ENCODE measurements around the gene FKBP4.
"Not testable (repeated sequence)": the region's sequence is repeated elsewhere in the genome, so short reads cannot be mapped to it uniquely, and the experiment has no call there.

The FKBP4 gene

DNA sequence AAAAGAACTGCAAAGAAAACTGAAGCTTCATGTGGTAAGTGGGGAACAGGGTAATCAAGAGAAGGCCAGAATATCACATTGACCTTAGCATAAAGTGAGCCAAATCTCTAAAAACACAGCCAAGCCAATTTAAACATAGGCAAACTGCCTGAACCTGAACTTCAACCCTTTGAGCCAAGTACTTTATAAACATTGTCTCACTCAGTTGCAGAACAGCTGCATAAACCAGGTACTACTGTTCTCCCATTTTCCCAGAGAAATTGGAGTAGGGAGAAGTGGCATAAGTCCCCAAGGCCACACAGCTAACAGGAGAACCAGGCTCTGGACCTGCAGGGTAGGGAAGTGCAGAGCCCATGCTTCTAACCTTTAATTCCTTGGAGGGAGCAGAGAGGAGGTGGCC lies 30.4 kb upstream of the FKBP4 start:
- Histone ChIP-seq H3K27ac (ENCODE audit: low read length) (no peak overlapping the region), H3K27me3 (ENCODE audit: control insufficient read depth, insufficient read depth, low read length) (no peaks in the 10 kb centered on the region), H3K9me3 (ENCODE audit: control insufficient read depth, low read depth, low read length) (no peaks in the 10 kb centered on the region)

GRCh38 chr12:2765052-2765451 lies 29.7 kb upstream of the FKBP4 start:
- no peaks in the 10 kb centered on the region for H3K27me3 ChIP-seq (ENCODE audit: control insufficient read depth, insufficient read depth, low read length)
- H3K27ac ChIP-seq (ENCODE audit: low read length), result no peak overlapping the region
- no peak overlapping the region for H3K9ac ChIP-seq (ENCODE audit: low read length)
- H3K36me3 ChIP-seq (ENCODE audit: control insufficient read depth, low read depth, low read length), result no peaks in the 10 kb centered on the region
- no peak overlapping the region for H3K4me3 ChIP-seq (ENCODE audit: low read length)
- no peaks in the 10 kb centered on the region for H3K9me3 ChIP-seq (ENCODE audit: control insufficient read depth, low read depth, low read length)
- no peaks in the 10 kb centered on the region for H3K4me1 ChIP-seq (ENCODE audit: control insufficient read depth, low read depth, low read length)

More for the DNA sequence above, 30.4 kb upstream of the FKBP4 start:
- no peak overlapping the region for H3K9ac ChIP-seq (ENCODE audit: low read length)
- no peaks in the 10 kb centered on the region for H3K36me3 ChIP-seq (ENCODE audit: control insufficient read depth, low read depth, low read length)
- no peaks in the 10 kb centered on the region for H3K4me1 ChIP-seq (ENCODE audit: control insufficient read depth, low read depth, low read length)
- H3K4me3 ChIP-seq (ENCODE audit: low read length), result no peak overlapping the region

- Histone ChIP-seq H3K4me1 (ENCODE audit: control insufficient read depth, low read depth, low read length) (no peaks in the 10 kb centered on the region), H3K9me3 (ENCODE audit: control insufficient read depth, low read depth, low read length) (no peaks in the 10 kb centered on the region), H3K27me3 (ENCODE audit: control insufficient read depth, insufficient read depth, low read length) (no peaks in the 10 kb centered on the region), H3K9ac (ENCODE audit: low read length) (no peak overlapping the region), H3K4me3 (ENCODE audit: low read length) (no peak overlapping the region), H3K27ac (ENCODE audit: low read length) (no peak overlapping the region), H3K36me3 (ENCODE audit: control insufficient read depth, low read depth, low read length) (no peaks in the 10 kb centered on the region)
Observed at GRCh38 chr12:2765608-2766007, 29.2 kb upstream of the FKBP4 start.

DNA sequence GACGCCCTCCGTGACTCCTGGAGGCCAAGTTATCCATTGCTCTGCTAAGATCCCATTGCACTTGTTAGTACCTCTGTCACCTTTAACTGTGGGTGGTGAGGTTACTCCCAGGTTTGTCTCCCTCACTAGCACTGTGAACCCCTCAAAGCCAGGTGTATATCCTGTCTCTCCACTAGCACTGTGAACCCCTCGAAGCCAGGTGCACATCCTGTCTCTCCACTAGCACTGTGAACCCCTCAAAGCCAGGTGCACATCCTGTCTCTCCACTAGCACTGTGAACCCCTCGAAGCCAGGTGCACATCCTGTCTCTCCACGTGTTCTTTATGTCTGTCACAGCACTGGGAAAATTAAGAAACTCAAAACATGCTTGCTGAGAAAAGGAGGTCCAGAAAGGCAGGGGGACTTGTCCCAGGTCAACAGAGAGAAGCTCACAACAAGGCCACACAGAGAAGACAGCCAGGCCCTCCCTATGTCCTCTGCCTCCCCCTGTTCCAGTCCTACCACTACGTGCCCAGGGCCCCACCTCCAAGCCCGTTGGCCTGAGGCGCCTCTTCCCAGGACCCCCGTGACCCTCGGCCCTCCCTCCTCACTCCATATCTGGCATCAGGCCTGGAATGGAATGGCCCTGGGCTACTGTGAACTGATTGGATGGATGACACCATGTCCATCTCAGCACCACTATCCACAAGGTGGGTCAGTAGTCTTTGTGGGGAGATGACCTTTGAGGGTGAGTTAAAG lies 26.4 kb upstream of the FKBP4 start:
- no peak overlapping the region for H3K4me3 ChIP-seq (ENCODE audit: low read length)
- no peaks in the 10 kb centered on the region for H3K9me3 ChIP-seq (ENCODE audit: control insufficient read depth, low read depth, low read length)
- H3K4me1 ChIP-seq (ENCODE audit: control insufficient read depth, low read depth, low read length), result no peaks in the 10 kb centered on the region
- H3K27ac ChIP-seq (ENCODE audit: low read length), result no peak overlapping the region
- H3K9ac ChIP-seq (ENCODE audit: low read length), result no peak overlapping the region
- H3K27me3 ChIP-seq (ENCODE audit: control insufficient read depth, insufficient read depth, low read length), result no peaks in the 10 kb centered on the region
- no peaks in the 10 kb centered on the region for H3K36me3 ChIP-seq (ENCODE audit: control insufficient read depth, low read depth, low read length)

DNA sequence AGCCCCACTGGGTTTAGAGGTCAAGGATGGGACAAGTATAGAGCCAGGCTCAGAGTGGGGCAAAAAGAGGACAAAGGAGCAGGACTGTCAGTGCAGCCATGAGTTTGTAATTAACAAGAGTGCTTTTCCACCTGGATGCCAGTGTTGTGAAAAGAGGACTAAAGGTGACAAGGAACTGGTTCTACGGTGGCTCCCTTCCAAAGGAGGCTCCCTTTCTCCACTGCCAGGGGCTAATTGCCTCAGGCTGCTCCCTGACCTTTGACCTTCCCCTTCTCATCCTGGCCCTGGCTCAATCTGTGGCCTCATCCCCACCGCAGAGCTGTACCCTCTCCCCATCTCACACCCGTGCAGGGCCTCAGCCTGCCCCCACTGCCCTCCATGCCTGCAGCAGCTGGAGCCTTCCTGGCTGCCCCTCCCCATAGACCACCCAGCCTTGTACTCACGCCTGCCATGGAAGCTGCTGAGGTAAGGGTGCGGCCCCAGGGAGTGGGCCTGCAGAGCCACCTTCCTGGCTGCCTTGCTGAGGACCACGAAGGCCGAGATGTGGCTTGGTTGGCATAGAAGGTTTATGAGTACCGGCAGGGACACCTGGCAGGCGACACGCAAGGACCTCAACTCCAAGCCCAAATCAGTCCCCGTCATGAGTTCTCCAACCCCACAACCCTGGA lies 24.8 kb upstream of the FKBP4 start:
- Histone ChIP-seq H3K9ac (ENCODE audit: low read length) (no peak overlapping the region), H3K9me3 (ENCODE audit: control insufficient read depth, low read depth, low read length) (no peaks in the 10 kb centered on the region), H3K27ac (ENCODE audit: low read length) (no peak overlapping the region), H3K4me3 (ENCODE audit: low read length) (no peak overlapping the region), H3K36me3 (ENCODE audit: control insufficient read depth, low read depth, low read length) (no peaks in the 10 kb centered on the region), H3K4me1 (ENCODE audit: control insufficient read depth, low read depth, low read length) (no peaks in the 10 kb centered on the region), H3K27me3 (ENCODE audit: control insufficient read depth, insufficient read depth, low read length) (no peaks in the 10 kb centered on the region)

DNA sequence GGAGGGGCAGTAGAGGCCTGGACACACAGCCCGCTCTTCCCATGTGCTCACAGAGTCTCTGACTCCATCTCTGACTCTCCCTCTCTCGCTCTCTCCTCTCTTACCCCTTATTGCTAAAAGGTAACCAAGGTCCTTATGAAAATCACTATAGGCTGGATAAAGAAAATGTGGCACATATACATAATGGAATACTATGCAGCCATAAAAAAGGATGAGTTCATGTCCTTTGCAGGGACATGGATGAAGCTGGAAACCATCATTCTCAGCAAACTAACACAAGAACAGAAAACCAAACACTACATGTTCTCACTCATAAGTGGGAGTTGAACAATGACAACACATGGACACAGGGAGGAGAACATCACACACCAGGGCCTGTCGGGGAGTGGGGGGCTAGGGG lies 24.2 kb upstream of the FKBP4 start:
- H3K9ac ChIP-seq (ENCODE audit: low read length); H3K9me3 ChIP-seq (ENCODE audit: control insufficient read depth, low read depth, low read length); H3K4me3 ChIP-seq (ENCODE audit: low read length); H3K4me1 ChIP-seq (ENCODE audit: control insufficient read depth, low read depth, low read length); H3K27me3 ChIP-seq (ENCODE audit: control insufficient read depth, insufficient read depth, low read length); H3K27ac ChIP-seq (ENCODE audit: low read length); H3K36me3 ChIP-seq (ENCODE audit: control insufficient read depth, low read depth, low read length): not testable (repeated sequence)

- Histone ChIP-seq H3K27me3 (ENCODE audit: control insufficient read depth, insufficient read depth, low read length) (no peaks in the 10 kb centered on the region), H3K27ac (ENCODE audit: low read length) (no peak overlapping the region), H3K36me3 (ENCODE audit: control insufficient read depth, low read depth, low read length) (no peaks in the 10 kb centered on the region), H3K4me3 (ENCODE audit: low read length) (no peak overlapping the region), H3K9me3 (ENCODE audit: control insufficient read depth, low read depth, low read length) (no peaks in the 10 kb centered on the region), H3K4me1 (ENCODE audit: control insufficient read depth, low read depth, low read length) (no peaks in the 10 kb centered on the region), H3K9ac (ENCODE audit: low read length) (no peak overlapping the region)
Observed at GRCh38 chr12:2772370-2772769, 22.4 kb upstream of the FKBP4 start.

- H3K9ac ChIP-seq (ENCODE audit: low read length), result no peak overlapping the region
- no peaks in the 10 kb centered on the region for H3K4me1 ChIP-seq (ENCODE audit: control insufficient read depth, low read depth, low read length)
- no peaks in the 10 kb centered on the region for H3K27me3 ChIP-seq (ENCODE audit: control insufficient read depth, insufficient read depth, low read length)
Observed at GRCh38 chr12:2773199-2773875, 21.4 kb upstream of the FKBP4 start.

DNA sequence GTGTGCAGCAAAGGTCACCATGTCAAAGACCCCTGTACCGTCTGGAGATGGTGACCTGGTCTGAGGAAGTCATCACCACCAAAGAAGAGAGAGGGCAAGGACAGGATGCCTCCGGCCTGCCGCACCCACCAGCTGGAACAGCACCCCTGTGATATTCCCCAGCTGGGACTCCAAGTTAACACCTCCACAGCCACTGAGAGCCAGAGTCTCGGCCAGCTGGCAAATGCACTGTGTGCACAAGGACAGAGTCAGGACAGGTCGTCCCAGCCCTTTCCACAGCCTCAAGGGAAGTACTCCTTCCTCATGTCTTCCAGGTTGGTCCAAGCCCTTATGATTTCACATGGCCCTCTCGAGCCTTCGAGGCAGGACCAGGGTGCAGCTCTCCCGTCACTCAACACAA lies 19.3 kb upstream of the FKBP4 start:
- Histone ChIP-seq H3K4me3 (ENCODE audit: low read length) (no peak overlapping the region), H3K27me3 (ENCODE audit: control insufficient read depth, insufficient read depth, low read length) (no peaks in the 10 kb centered on the region), H3K27ac (ENCODE audit: low read length) (no peak overlapping the region), H3K36me3 (ENCODE audit: control insufficient read depth, low read depth, low read length) (no peaks in the 10 kb centered on the region), H3K9ac (ENCODE audit: low read length) (no peak overlapping the region), H3K4me1 (ENCODE audit: control insufficient read depth, low read depth, low read length) (peaks cover 5% of the 10 kb centered on the region), H3K9me3 (ENCODE audit: control insufficient read depth, low read depth, low read length) (no peaks in the 10 kb centered on the region)

More at GRCh38 chr12:2773199-2773875, 21.4 kb upstream of the FKBP4 start:
- no peak overlapping the region for H3K4me3 ChIP-seq (ENCODE audit: low read length)
- no peaks in the 10 kb centered on the region for H3K9me3 ChIP-seq (ENCODE audit: control insufficient read depth, low read depth, low read length)
- H3K36me3 ChIP-seq (ENCODE audit: control insufficient read depth, low read depth, low read length), result no peaks in the 10 kb centered on the region
- no peak overlapping the region for H3K27ac ChIP-seq (ENCODE audit: low read length)

DNA sequence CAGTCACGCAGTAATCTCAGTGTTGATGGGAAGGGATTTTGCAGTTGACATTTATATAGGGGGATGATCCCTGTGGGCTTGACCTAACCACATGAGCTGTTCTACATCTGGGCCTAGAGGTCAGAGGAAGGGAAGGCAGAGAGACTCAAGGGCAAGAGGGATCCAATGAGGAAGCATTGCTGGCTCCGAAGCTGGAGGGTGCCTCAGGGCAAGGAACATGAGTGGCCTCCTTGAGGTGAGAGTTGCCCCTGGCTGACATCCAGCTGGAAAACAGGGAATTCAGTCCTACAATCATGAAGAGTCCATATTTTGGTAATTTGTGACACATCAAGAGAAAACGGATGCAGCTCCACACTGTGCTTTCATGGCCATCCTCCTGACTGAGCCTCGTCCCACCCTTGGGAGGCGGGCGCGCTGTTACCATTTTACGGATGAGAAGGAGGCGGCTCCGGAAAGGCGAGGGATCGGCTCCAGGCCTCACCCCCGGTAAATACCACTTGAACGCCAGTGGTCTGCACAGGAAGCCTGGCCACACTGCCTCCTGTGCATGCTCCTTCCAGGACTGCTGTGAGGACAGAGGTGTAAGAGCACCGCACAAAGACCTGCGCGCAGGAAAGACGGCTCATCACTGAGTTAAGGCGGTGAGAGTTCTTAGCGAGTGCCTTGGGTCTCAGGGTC lies 18.5 kb upstream of the FKBP4 start:
- no peaks in the 10 kb centered on the region for H3K36me3 ChIP-seq (ENCODE audit: control insufficient read depth, low read depth, low read length)
- H3K27ac ChIP-seq (ENCODE audit: low read length), result no peak overlapping the region
- peaks cover 5% of the 10 kb centered on the region for H3K4me1 ChIP-seq (ENCODE audit: control insufficient read depth, low read depth, low read length)
- no peaks in the 10 kb centered on the region for H3K27me3 ChIP-seq (ENCODE audit: control insufficient read depth, insufficient read depth, low read length)
- no peak overlapping the region for H3K9ac ChIP-seq (ENCODE audit: low read length)
- H3K9me3 ChIP-seq (ENCODE audit: control insufficient read depth, low read depth, low read length), result no peaks in the 10 kb centered on the region
- no peak overlapping the region for H3K4me3 ChIP-seq (ENCODE audit: low read length)

DNA sequence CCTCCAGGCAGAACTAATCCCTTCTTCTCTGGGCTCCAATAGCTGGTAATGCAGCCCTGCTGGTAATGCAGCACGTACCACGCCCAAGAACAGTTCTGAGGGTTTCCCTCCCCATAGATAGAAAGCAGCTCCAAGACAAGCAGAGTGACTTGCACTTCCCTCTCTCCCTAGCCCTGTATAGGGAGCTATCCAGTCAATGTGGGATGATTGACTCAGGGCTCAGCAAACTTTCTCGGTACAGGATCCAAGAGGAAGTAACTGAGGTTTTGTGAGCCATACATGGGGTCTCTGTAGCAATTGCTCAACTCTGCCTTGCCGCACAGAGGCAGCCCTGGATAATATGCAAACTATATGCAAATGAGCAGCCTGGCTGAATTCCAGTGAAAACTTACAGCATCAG lies 15.5 kb upstream of the FKBP4 start:
- no peak overlapping the region for H3K27ac ChIP-seq (ENCODE audit: low read length)
- H3K4me3 ChIP-seq (ENCODE audit: low read length), result no peak overlapping the region

More for the DNA sequence above, 15.5 kb upstream of the FKBP4 start:
- no peaks in the 10 kb centered on the region for H3K36me3 ChIP-seq (ENCODE audit: control insufficient read depth, low read depth, low read length)
- H3K4me1 ChIP-seq (ENCODE audit: control insufficient read depth, low read depth, low read length), result peaks cover 8% of the 10 kb centered on the region
- peaks cover 12% of the 10 kb centered on the region for H3K27me3 ChIP-seq (ENCODE audit: control insufficient read depth, insufficient read depth, low read length)
- no peaks in the 10 kb centered on the region for H3K9me3 ChIP-seq (ENCODE audit: control insufficient read depth, low read depth, low read length)
- no peak overlapping the region for H3K9ac ChIP-seq (ENCODE audit: low read length)
